T-helper 1 cell treated with Interleukin-12 subunit alpha and Interleukin-12 subunit beta and Interleukin-4 antibody, amounts not matched to agents 30 ng/mL and 1 ng/mL, for 36 hours (primary cell): ENCODE data around the gene TWF2. TPM values are rescaled to one million over a fixed set of nuclear protein-coding genes. Genes with fewer than 3 reads are reported as not detected.

ENCODE experiments used
- intact Hi-C: fragments of 100-400 bp; cut with micrococcal nuclease; formaldehyde crosslinking; loops from one replicate; pipeline ENCODE4 v1.15.1; 2024
- total RNA-seq: library from RNA; stranded (reverse); gene quantifications from 2 replicates; pipeline ENCODE4 v1.2.3, GENCODE V29; 2022

TWF2 gene
- total RNA-seq = 117 and 132 TPM in 2 replicates

GRCh38 chr3:52238761-52239701 lies at the start of gene TWF2:
Gene TWF2, minus strand, starts transcription at chr3:52239158. Its CDS starts 142 bp downstream, at chr3:52239016.
- intact Hi-C loops = loop anchor here (1.0 to 2.0 kb wide), 10 partner anchors 14 to 244 kb away; partner anchors contain the start of genes POC1A, RPL29 and WDR82

DNA sequence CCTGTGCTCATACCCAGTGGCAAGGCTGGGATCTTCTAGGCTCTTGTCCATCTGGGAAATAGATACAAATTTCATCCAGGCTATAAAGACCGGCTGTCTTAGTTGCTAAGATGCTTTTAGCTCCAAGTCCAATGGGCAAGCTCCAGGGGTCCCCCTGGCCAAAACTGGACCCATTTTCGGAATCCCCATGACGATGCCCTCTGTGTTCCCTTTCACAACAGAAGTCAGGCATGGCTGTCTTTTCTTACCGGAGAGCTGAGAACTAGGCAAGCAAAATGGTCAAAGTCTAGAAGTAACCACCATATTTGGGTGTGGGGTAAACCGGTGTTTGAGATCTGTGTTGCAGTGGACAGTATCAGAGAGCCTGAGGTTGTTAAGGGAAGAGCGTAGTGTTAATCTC lies 49.7 kb upstream of the TWF2 start:
- intact Hi-C loops = loop anchor here (1.0 to 2.0 kb wide), 5 partner anchors 18 to 293 kb away; partner anchors contain the start of genes RPL29, TWF2 and UQCC5

- intact Hi-C loops = loop anchor here (1.0 kb wide), 3 partner anchors 8 to 229 kb away; partner anchors contain the start of genes POC1A and WDR82
These were observed 47.8 kb upstream of the TWF2 start for GRCh38 chr3:52286777-52287110.

DNA sequence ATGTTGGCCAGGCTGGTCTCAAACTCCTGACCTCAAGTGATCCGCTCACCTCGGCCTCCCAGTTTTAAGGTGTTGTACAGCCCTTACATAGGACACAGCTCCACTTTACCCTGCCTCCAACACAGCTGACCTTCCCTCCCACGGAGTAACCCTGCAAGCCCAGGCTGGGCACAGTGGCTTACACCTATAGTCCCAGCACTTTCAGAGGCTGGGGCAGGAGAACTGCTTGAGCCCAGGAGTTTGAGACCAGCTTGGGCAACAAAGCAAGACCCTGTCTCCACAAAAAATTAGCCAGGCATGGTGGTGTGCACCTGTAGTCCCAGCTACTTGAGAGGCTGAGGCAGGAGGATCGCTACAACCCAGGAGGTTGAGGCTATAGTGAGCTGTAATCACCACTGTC lies 45.1 kb upstream of the TWF2 start:
- intact Hi-C loops = loop anchor here (5.0 kb wide), 1 partner anchor 163 kb away; the partner anchor contains the start of gene SEMA3G

DNA sequence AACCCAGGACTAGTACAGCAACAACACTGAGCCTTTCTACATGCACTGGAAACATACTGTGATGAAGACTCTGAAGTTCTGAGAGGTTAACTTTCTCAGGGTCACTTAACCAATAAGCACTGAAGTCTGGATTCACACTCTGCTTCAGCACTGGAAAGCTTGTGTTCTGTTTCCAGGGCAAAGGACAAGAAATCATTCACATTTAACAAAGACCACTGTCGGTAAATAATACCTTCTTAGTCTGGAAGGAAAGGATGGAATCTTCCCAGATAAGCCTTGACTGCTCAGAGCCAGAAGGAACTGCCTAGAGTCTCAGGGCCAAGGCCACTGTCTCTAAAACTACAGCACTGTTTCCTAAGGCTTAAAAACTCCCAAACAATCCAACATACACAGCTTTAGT lies 44.3 kb upstream of the TWF2 start:
- intact Hi-C loops = loop anchor here (5.0 kb wide), 1 partner anchor 164 kb away; the partner anchor contains the start of gene SEMA3G

- intact Hi-C loops = loop anchor here (5.0 kb wide), 1 partner anchor 165 kb away; the partner anchor contains the start of gene SEMA3G
These were observed 43.2 kb upstream of the TWF2 start for GRCh38 chr3:52281981-52282801.

DNA sequence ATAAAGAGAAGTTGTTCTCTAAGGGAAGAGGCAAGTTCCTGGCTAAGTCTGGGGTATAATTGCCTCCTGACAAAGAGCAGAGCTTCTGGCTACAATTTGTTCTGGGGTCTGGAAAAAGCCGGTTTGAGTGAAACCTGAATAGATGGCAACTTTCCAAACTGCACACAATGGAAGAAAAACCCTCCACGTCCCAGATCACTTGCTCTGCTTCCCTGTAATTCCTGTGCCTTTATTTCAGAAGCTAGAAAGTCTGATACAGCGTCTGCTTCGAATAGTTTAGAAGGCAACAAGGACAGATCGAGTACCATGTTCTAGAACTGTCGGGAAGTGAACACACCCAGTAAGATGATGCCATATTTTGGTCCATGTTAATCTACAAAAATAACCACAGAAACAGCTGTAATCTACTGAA lies 41.1 kb upstream of the TWF2 start:
- intact Hi-C loops = loop anchor here (5.0 kb wide), 1 partner anchor 167 kb away; the partner anchor contains the start of gene SEMA3G

- intact Hi-C loops = loop anchor here (1.0 to 10.0 kb wide), 7 partner anchors 8 to 1665 kb away; partner anchors contain the start of genes CISH, DUSP7, GNL3 and MAPKAPK3
These were observed 40.6 kb upstream of the TWF2 start for GRCh38 chr3:52279596-52279995.

- intact Hi-C loops = loop anchor here (1.0 to 10.0 kb wide), 10 partner anchors 7 to 1664 kb away; partner anchors contain the start of genes CISH, DUSP7, GLYCTK and GNL3
These were observed 39.6 kb upstream of the TWF2 start, which contains the start of gene WDR82 for GRCh38 chr3:52278510-52279069. Gene WDR82, minus strand, starts transcription at chr3:52278649. Its CDS starts 288 bp downstream, at chr3:52278361.

- intact Hi-C loops = loop anchor here (1.0 to 10.0 kb wide), 9 partner anchors 9 to 1663 kb away; partner anchors contain the start of genes CISH, DUSP7, GLYCTK and GNL3
These were observed 39.1 kb upstream of the TWF2 start for GRCh38 chr3:52277972-52278509.

DNA sequence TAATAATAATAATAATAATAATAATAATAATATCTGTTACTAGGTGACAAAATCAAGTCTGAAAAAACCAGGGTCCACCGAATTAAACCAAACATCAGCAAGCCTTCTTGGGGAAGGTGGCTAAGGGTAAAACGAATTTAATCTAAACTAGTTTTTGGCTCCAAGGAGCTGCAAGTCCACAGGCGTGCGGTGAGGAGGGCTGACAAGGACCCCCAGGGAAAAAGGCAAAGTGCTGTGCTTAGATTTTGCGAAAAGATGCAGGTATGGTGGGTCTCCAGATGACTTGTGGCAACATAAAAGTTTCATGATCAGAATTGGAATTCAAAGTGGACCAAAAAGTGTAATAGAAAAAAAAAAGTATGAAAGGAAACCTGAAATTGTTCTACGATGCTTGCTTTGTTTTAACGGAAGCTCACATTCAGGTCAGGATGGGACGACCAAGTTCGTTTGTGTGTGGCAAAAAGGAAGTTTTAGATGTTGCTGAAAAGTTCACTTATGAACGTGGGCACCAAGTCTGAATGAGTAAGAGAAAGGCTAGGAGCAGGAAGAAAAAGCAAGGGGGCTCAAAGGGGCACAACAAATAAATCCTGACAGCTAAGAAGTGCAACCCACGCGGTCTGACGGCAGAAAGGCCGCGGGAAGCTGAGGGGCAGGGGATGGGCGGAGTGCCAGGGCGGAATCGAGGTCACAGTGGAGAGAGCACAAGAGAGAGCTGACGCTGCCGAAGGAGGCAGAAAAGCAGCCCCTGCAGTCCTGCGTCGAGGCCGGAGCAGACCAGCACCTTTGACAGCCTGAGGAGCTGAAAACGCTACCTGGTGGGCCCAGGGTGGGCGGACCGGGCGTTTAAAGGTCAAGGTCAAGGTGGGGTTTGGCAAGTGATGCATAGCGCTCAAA lies 38.4 kb upstream of the TWF2 start:
- intact Hi-C loops = loop anchor here (5.0 to 10.0 kb wide), 3 partner anchors 335 to 1663 kb away; partner anchors contain the start of genes CISH, GNL3, MAPKAPK3 and PARP3

DNA sequence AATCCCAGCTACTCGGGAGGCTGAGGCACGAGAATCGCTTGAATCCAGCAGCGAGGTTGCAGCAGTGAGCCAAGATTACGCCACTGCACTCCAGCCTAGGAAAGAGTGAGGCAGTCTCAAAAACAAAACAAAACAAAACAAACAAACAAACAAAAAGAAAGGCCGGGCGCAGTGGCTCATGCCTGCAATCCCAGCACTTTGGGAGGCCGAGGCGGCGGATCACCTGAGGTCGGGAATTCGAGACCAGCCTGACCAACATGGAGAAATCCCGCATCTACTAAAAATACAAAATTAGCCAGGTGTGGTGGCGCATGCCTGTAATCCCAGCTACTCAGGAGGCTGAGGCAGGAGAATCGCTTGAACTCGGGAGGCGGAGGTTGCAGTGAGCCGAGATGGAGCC lies 35.8 kb upstream of the TWF2 start:
- intact Hi-C loops = loop anchor here (5.0 to 10.0 kb wide), 3 partner anchors 332 to 1660 kb away; partner anchors contain the start of genes CISH, GNL3, MAPKAPK3 and PARP3

GRCh38 chr3:52272831-52273230 lies 33.9 kb upstream of the TWF2 start:
- intact Hi-C loops = loop anchor here (10.0 kb wide), 1 partner anchor 1658 kb away; the partner anchor contains the start of genes CISH and MAPKAPK3

GRCh38 chr3:52272172-52272571 lies 33.2 kb upstream of the TWF2 start:
- intact Hi-C loops = loop anchor here (10.0 kb wide), 1 partner anchor 1657 kb away; the partner anchor contains the start of genes CISH and MAPKAPK3

- intact Hi-C loops = loop anchor here (2.0 to 10.0 kb wide), 2 partner anchors 18 to 1656 kb away; partner anchors contain the start of genes CISH and MAPKAPK3
These were observed 31.3 kb upstream of the TWF2 start for GRCh38 chr3:52270252-52270754.

DNA sequence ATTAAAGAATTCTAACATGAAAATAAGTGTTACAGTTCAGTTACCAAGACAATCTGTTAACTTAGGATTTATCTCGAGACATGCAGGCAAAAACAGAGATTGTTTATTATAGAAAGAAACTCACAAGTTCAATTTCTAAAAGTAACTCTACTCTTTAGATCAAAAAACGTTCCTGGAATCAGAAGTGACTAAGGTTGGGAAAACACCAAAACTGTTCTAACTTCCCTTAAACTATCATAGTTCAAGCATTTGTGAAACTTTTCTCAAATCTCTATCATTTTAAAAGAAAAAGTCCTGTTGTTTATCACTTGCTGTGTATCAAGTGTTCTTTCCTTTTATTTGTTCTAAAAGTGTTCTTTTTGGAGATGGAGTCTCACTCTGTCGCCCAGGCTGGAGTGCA lies 30.8 kb upstream of the TWF2 start:
- intact Hi-C loops = loop anchor here (2.0 to 10.0 kb wide), 2 partner anchors 19 to 1655 kb away; partner anchors contain the start of genes CISH and MAPKAPK3

DNA sequence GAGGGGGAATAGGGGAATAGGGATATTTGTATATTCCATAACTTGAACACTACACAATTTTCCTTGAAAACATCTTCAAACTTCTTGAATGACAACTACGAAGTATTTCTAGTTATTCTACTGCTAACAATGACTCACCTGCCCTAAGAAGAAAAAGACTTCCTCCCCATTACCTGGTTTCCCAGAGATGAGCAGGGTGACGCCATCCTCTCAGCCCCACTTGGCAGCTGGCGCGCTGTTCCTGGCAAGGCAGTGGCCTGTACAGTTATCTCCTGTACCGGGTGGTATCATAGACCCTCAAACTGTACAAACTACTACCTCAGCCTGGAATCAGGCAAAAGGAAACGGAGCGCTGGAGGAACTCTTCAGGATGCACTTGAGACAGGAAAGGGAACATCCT lies 29.1 kb upstream of the TWF2 start:
- intact Hi-C loops = no loop called here

DNA sequence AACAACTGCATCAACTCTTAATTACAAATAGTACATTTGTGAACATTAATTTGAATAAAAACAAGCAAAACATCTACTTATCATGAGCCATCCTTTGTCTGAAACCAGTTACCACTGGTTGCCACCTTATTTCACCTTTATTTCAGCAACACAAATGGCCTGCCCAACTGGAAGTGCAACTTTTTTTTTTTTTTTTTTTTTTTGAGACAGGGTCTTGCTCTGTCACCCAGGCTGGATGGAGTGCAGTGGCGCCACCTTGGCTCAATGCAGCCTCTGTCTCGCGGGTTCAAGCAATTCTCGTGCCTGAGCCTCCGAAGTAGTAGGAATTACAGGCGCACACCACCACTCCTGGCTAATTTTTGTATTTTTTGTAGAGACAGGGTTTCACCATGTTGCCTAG lies 26.4 kb upstream of the TWF2 start:
- intact Hi-C loops = no loop called here
